RWPE1 (cell line): ENCODE results near the gene MAP1LC3B.
A peak's percentile ranks its signal among the peaks of the same experiment; 100 is the strongest.

Source experiments
- CTCF ChIA-PET: fragments of 350-600 bp; sonication (Branson Sonifier 250); formaldehyde crosslinking; extraction: SDS; loops from one replicate; lab custom pipeline; 2021; lab: Yijun Ruan, JAX
- POLR2A ChIA-PET: fragments of 400-600 bp; formaldehyde crosslinking; extraction: SDS; loops from one replicate; lab custom pipeline; 2020; ENCODE audit warnings: antibody characterized with exemption; ENCODE audit not compliant: low non-redundant PET; lab: Yijun Ruan, JAX
- DNase-seq: peaks from one replicate; pipeline ENCODE4 v3.0.0; 2012; ENCODE audit warnings: low spot score
- H3K27ac ChIP-seq: fragments of 450-650 bp; 2 replicates; pipeline ENCODE4 v1.5.1; 2017
- CTCF ChIP-seq: fragments of 450-650 bp; conservative IDR thresholded peaks from 2 replicates; pipeline ENCODE4 v1.5.1; 2017; ENCODE audit warnings: low read depth, mild to moderate bottlenecking

Gene MAP1LC3B

GRCh38 chr16:87344931-87345631 lies 47.1 kb upstream of the MAP1LC3B start:
- POLR2A ChIA-PET = no interaction called here
- DNase-seq = no peak
- CTCF ChIA-PET = no interaction called here
- H3K27ac ChIP-seq = peak overlapping the region; percentile 77
- no peak for TF ChIP-seq CTCF

GRCh38 chr16:87345726-87346424 lies 46.3 kb upstream of the MAP1LC3B start:
- peak overlapping the region; percentile 77 for H3K27ac ChIP-seq
- ChIA-PET CTCF (no interaction called here), POLR2A (no interaction called here)
- TF ChIP-seq CTCF = no peak
- no peak for DNase-seq

- TF ChIP-seq CTCF = no peak
- DNase-seq = no peak
- ChIA-PET POLR2A (no interaction called here), CTCF (no interaction called here)
- peak overlapping the region; percentile 77 for H3K27ac ChIP-seq
These were observed 45.5 kb upstream of the MAP1LC3B start for GRCh38 chr16:87346517-87347060.

GRCh38 chr16:87347932-87348615 lies 44.1 kb upstream of the MAP1LC3B start:
- DNase-seq = no peak
- ChIA-PET CTCF (interaction anchor here (0.7 kb wide), 1 partner anchor 95 kb away, joined by 3 read pairs; no protein-coding TSS in a partner anchor), POLR2A (no interaction called here)
- 0 out of 2 replicates have a peak overlapping the region, but pooled peaks have one; percentile 1 for H3K27ac ChIP-seq
- TF ChIP-seq CTCF = no peak

- CTCF ChIA-PET = interaction anchor here (0.7 kb wide), 1 partner anchor 95 kb away, joined by 3 read pairs; no protein-coding TSS in a partner anchor
- POLR2A ChIA-PET = interaction anchor here (0.7 kb wide), 1 partner anchor 319 kb away, joined by 5 read pairs; no protein-coding TSS in a partner anchor
- no peak for DNase-seq
- H3K27ac ChIP-seq = 0 out of 2 replicates have a peak overlapping the region, but pooled peaks have one; percentile 1
- no peak for TF ChIP-seq CTCF
These were observed 43.4 kb upstream of the MAP1LC3B start for GRCh38 chr16:87348616-87349157.

- no peak for DNase-seq
- no peak overlapping the region; the same call in 1 of the 2 replicates for H3K27ac ChIP-seq
- ChIA-PET CTCF (interaction anchor here (0.7 kb wide), 1 partner anchor 44 kb away, joined by 3 read pairs; no protein-coding TSS in a partner anchor), POLR2A (no interaction called here)
- no peak for TF ChIP-seq CTCF
These were observed 42.1 kb upstream of the MAP1LC3B start for GRCh38 chr16:87350031-87350430.
